Fibroblast of the conjunctiva (primary cell): Measurements from ENCODE around the gene WARS2.
A peak's percentile ranks its signal among the peaks of the same experiment; 100 is the strongest.
"Not testable (repeated sequence)": the region's sequence is repeated elsewhere in the genome, so short reads cannot be mapped to it uniquely, and the experiment has no call there.

Source experiments
- DNase-seq: peaks from one replicate; pipeline ENCODE4 v3.0.0-alpha.2; 2010; ENCODE audit warnings: low read depth

WARS2 gene

DNA sequence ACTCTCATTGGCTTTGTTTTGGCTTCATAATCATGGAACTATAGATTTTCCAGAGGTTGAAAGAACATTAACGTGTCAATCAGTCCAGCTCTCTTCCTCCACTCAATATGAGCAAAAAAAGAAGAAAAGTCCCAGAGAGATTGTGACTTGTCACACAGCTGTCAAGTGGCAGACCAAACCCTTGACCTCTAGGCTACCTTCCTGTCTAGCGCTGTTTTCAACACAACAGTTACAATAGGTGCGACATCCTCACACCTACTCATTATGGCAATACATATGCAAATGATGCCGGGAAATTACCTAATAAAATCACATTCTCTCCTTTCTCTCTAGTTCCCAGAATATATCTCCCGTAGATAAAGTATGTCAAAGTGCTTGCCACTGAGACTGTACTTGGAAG, 1.1 kb downstream of the WARS2 start:
- no peak for DNase-seq

- no peak for DNase-seq
These were observed 4.1 kb downstream of the WARS2 start for GRCh38 chr1:119136401-119136800.

- no peak for DNase-seq
These were observed 6.5 kb downstream of the WARS2 start for GRCh38 chr1:119133987-119134386.

- DNase-seq = no peak
These were observed 8.3 kb downstream of the WARS2 start for GRCh38 chr1:119132179-119132578.

DNA sequence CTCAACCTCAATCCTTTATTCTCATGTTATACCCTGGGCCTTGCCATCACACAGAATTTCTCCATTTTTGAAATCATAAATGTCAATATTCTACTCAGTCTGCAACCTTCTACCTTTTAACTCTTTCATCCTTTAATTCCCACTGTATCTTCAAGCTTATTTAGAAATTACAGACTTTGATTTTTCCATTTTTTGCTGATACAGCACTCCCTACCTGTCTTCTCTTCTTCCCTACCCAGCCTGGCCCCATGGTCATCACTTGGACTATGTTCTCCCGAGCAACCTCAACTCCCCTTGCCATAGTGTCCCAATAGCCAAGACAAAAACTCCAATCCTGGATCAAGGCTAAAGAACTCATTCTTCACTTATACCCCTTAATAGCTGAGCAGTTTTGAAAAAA, 14.6 kb downstream of the WARS2 start:
- no peak for DNase-seq

- DNase-seq = no peak
These were observed 15.7 kb downstream of the WARS2 start for GRCh38 chr1:119124764-119125163.

- DNase-seq = not testable (repeated sequence)
These were observed 18.6 kb downstream of the WARS2 start for GRCh38 chr1:119121872-119122271.

DNA sequence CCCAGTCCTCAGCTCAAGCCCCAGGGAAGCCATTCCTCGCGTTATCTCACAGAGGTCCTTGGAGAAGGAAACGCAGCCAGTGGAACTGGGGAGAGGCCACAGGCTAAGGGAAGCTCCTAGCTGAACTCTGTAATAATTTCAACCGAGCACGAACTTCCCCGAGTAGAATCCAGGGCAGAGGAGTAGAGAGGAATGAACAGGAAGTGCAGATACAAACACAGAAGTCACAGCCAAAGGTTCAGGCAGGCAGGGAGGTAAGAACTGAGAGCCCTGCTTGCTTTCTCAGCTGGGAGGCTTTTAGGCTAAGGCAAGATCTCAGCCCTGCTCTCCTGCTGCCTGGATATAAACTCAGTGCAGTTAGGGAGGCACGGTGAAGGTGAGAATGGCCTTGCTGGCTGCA, 23.7 kb downstream of the WARS2 start:
- DNase-seq = no peak

DNA sequence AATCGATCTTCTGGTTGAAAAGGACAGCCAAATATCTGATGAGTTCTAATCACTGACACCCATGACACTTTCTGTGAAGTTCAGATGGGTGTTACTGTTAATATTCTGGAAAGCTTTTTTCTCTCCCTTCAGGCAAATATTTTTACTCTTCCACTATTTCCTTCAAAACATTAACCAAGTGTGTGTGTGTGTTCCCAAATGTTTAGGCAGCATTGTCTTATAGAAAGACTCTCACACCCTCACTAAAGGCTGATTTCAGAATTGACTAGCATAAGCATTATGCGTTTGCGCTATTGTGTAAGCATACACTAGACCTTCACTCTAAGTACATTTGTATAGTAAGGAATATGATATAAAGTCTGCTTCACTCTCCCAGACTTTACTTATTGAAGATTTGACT, 24.7 kb downstream of the WARS2 start:
- DNase-seq = no peak

GRCh38 chr1:119115311-119115710, 25.1 kb downstream of the WARS2 start:
- no peak for DNase-seq

DNA sequence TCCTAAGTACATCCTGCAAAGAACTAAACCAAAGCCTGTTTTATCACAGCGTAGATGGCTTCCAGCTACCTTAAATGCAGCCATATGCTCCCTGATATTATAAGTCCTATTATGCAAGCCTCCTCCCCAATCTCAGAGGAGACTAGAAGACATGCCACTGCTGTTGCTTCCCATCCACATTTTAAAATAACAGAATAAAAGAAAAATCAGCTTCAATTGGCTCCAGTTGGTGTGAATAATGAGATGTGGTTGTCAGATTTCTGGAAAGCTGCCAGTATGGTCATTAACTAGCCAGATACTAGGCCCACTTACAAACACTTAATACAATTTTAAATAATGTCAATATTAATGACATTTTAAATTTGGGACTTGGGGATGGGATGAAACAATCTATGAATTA, 25.7 kb downstream of the WARS2 start:
- no peak for DNase-seq

DNA sequence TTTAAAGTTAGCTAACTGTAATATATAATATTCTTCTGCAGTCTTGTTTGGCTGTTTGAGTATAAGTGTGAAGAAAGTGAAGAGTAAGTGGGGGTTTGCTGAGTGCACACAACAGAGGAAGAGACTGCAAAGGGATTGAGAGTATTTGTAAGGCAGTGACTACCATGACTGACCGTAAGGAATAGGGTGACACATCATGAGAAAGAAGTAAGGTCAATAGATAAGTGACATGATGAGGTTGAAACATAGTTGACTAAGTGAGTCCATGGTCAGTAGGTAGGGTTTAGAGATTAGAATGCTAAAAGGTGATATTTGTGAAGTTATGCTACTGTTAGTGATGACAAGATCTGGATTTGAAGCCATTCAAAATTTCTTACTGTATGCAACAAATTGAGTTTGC, 27.7 kb downstream of the WARS2 start:
- DNase-seq = no peak

- no peak for DNase-seq
These were observed 28.2 kb downstream of the WARS2 start for GRCh38 chr1:119112244-119112643.

GRCh38 chr1:119108988-119109387, 31.5 kb downstream of the WARS2 start:
- DNase-seq = no peak

DNA sequence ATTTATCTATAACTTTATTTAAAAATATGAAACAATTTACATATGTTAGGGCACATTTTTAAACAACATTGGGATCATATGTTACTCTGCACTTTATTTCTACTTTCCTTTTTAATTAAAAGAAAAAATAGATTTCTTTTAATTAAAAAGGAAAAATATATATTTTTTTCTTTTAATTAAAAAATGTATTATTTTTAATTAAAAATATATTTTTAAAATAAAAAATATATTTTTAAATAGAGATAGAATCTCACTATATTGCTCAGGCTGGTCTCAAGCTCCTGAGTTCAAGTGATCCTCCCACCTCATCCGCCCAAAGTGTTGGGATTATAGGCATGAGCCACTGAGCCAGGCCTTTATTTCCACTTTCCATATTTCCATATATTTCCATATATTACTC, 36.7 kb downstream of the WARS2 start:
- DNase-seq = no peak

DNA sequence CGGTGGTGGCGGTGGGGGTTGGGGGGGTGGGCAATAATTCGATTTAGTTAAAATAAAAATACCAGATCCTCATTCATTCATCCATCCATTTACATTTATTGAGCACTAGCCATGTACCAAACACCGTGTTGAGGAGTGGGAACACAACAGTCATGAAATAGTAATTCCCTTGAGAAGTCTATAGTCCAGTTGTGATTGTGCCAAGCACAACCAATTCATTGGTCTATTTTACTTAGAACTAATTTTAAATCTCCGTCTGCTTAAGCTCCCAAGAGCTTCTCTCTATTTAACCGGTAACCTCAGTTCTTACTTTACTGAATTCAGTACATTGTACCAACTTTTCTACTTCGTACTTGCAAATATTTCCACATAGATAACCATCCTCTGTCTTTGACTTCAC, 38.4 kb downstream of the WARS2 start:
- no peak for DNase-seq

DNA sequence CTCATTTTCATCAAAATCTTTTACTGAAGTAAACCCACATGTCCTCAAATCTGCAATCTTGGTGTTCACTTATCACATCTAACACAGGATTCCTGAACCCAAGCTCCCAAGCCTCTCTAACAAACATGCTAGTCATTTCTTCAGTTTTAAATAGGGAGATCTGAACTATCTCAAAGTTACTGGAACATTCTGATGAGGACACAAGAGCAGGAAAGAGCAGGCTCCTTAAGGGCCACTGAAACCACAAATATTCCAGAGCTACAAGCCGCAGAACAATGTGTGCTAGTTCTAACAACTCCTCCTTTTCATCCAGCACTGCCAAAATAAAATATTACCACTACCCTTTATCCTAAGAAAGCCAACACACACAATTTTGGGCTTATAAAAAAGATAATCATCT, 38.9 kb downstream of the WARS2 start:
- DNase-seq = peak; percentile 72

GRCh38 chr1:119099775-119100174, 40.7 kb downstream of the WARS2 start:
- no peak for DNase-seq

- DNase-seq = peak; percentile 27
These were observed 43.1 kb downstream of the WARS2 start for GRCh38 chr1:119097380-119097779.

- no peak for DNase-seq
These were observed 46.7 kb downstream of the WARS2 start for GRCh38 chr1:119093721-119094120.

DNA sequence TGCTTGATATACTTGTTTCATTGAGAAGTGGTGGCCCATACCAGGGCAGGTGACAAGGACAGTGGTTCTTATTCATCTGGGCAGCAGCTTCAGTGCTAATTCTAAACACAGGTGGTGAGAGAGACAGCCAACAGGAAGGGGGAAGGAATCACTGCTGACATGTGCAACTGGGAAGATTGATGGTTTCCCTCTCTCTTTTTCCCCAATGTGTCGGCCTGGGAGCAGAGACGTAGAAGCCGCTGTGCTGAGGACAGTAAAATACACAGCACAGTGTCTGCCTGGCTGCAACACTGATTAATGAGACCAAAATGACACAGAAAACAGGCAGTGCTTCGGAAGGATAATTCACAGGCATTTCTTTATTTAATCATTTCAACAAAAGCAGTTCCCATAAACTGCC, 48.8 kb downstream of the WARS2 start:
- no peak for DNase-seq

DNA sequence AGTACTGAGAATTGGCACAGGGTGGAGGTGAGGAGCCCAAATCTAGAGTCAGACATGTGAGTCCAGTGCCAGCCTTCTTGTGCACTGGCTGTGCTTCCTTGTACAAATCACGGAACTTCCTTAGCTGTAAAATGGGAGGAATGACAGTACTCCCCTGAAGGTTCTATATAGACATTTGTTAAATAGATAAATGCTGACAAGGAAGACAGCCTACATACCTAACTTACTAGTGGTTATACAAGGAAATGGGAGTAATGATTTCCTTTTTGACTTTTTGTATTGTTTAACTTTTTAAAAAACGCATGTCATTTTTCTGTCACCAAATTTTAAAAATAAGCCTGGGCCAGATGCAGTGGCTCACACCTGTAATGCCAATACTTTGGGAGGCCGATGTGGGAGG, 50.2 kb downstream of the WARS2 start:
- no peak for DNase-seq

GRCh38 chr1:119086830-119087229, 53.6 kb downstream of the WARS2 start:
- DNase-seq = no peak

GRCh38 chr1:119084798-119085197, 55.7 kb downstream of the WARS2 start:
- DNase-seq = no peak

- no peak for DNase-seq
These were observed 56.5 kb downstream of the WARS2 start for GRCh38 chr1:119083980-119084379.
